K562 (cell line): Measurements from ENCODE around the gene TRIM47. TPM values are rescaled to one million over a fixed set of nuclear protein-coding genes. Genes with fewer than 3 reads are reported as not detected.

Experiments
- ATAC-seq: fragments of 200-7000 bp; cut with Tn5 transposase; 3 replicates; pipeline ENCODE4 v1.9.1; 2020; ENCODE audit warnings: moderate library complexity
- BruUV-seq: library from RNA; stranded (reverse); fragments of 400-500 nt; replicated peaks from 2 replicates; lab custom pipeline; 2021; lab: Mats Ljungman, UMichigan
- CTCF ChIA-PET: fragments of 300-600 bp; formaldehyde crosslinking; extraction: SDS; loops from one replicate; lab custom pipeline; 2021; ENCODE audit warnings: low intra/inter-chr PET ratio; lab: Yijun Ruan, JAX
- POLR2A ChIA-PET: fragments of 300-600, 350-650 bp; sonication (Branson Sonifier 250); formaldehyde crosslinking; extraction: SDS; loops from one replicate; lab custom pipeline; 2021; ENCODE audit warnings: antibody characterized with exemption, inconsistent platforms; lab: Yijun Ruan, JAX
- DNase-seq, 4 experiments: peaks; one replicate each; pipeline versions ENCODE4 v3.0.0 to v3.0.0-alpha.2; 2011 to 2018; ENCODE audit warnings: low spot score in 3 of 4, mixed read lengths in 3 of 4; ENCODE audit errors: extremely low read depth in 1 of 4
- FAIRE-seq: peaks from 2 replicates; lab custom pipeline; 2011; peaks lifted over from hg19 to GRCh38; lab: Jason Lieb, UNC
- H2AFZ ChIP-seq: 2 replicates; pipeline ENCODE4 v1.6.0; 2011; ENCODE audit warnings: low read depth, low read length, control low read depth, inconsistent platforms
- H3K27ac ChIP-seq: fragments of 200-600 bp; 3 replicates; pipeline ENCODE4 v1.8.0; 2011; ENCODE audit warnings: low read depth, mild to moderate bottlenecking, control low read depth, inconsistent platforms, low read length, moderate library complexity, mixed read lengths; ENCODE audit errors: extremely low read depth
- H3K27me3 ChIP-seq, 2 experiments: fragments of 300-600 bp in 1 of 2; 2 replicates in 1 of 2; 3 replicates in 1 of 2; pipeline versions ENCODE4 v1.6.0 to v1.8.0; 2011; ENCODE audit warnings: inconsistent platforms in 2 of 2, low read length in 2 of 2, mild to moderate bottlenecking in 1 of 2, mixed read lengths in 1 of 2, moderate library complexity in 1 of 2; ENCODE audit not compliant: control insufficient read depth in 2 of 2, insufficient read depth in 2 of 2
- H3K36me3 ChIP-seq: fragments of 300-600 bp; 3 replicates; pipeline ENCODE4 v1.8.0; 2011; ENCODE audit warnings: mild to moderate bottlenecking, low read length, inconsistent platforms; ENCODE audit not compliant: control insufficient read depth, insufficient read depth
- H3K4me1 ChIP-seq, 2 experiments: fragments of 200-600 bp in 1 of 2; replicated peaks in 1 of 2; 2 replicates in 1 of 2; 3 replicates in 1 of 2; pipeline versions ENCODE4 v1.5.1 to v1.8.0; 2011; ENCODE audit warnings: inconsistent platforms in 2 of 2, low read length in 2 of 2, mild to moderate bottlenecking in 1 of 2, mixed read lengths in 1 of 2, moderate library complexity in 1 of 2; ENCODE audit not compliant: control insufficient read depth in 2 of 2, insufficient read depth in 2 of 2
- H3K4me2 ChIP-seq: 2 replicates; pipeline ENCODE4 v1.6.1; 2011; ENCODE audit warnings: low read length, control low read depth, inconsistent platforms, mixed read lengths; ENCODE audit not compliant: insufficient read depth
- H3K4me3 ChIP-seq: fragments of 200-600 bp; sonication (generic), shearing (Covaris generic); 2 replicates; pipeline ENCODE4 v1.5.1; 2016; ENCODE audit warnings: control low read depth, inconsistent platforms
- H3K79me2 ChIP-seq: fragments of 200-600 bp; 3 replicates; pipeline ENCODE4 v1.8.0; 2011; ENCODE audit warnings: low read length, inconsistent platforms; ENCODE audit not compliant: control insufficient read depth, insufficient read depth
- H3K9ac ChIP-seq, 2 experiments: 2 replicates each; pipeline versions ENCODE4 v1.6.0 to v1.6.1; 2011; ENCODE audit warnings: low read depth in 2 of 2, low read length in 2 of 2, control low read depth in 1 of 2, inconsistent platforms in 1 of 2, mild to moderate bottlenecking in 1 of 2, mixed read lengths in 1 of 2; ENCODE audit not compliant: insufficient read depth in 1 of 2
- H3K9me1 ChIP-seq: one replicate; pipeline ENCODE4 v1.6.0; 2011; ENCODE audit warnings: inconsistent platforms, mild to moderate bottlenecking, low read length, moderate library complexity; ENCODE audit not compliant: control insufficient read depth, insufficient read depth
- H3K9me3 ChIP-seq: replicated peaks from 2 replicates; pipeline ENCODE4 v1.5.1; 2011; ENCODE audit warnings: low read depth, low read length, inconsistent platforms; ENCODE audit not compliant: control insufficient read depth, insufficient read depth
- H4K20me1 ChIP-seq: replicated peaks from 2 replicates; pipeline ENCODE4 v1.6.1; 2011; ENCODE audit warnings: low read length, inconsistent platforms, mixed read lengths; ENCODE audit not compliant: control insufficient read depth, insufficient read depth
- C11orf30 ChIP-seq: fragments of 450-650 bp; IDR thresholded peaks from 2 replicates; pipeline ENCODE4 v1.6.1; 2016; ENCODE audit warnings: low read depth, mild to moderate bottlenecking
- CBFA2T3 ChIP-seq: fragments of 450-650 bp; IDR thresholded peaks from 2 replicates; pipeline ENCODE4 v1.6.1; 2017
- GTF2E2 ChIP-seq: fragments of 200-800 bp; sonication (Bioruptor generic); IDR thresholded peaks from 2 replicates; pipeline ENCODE4 v1.6.1; 2016; ENCODE audit warnings: missing genetic modification characterization, missing compliant biosample characterization
- HDAC2 ChIP-seq: fragments of 450-650 bp; IDR thresholded peaks from 2 replicates; pipeline ENCODE4 v1.6.1; 2016; ENCODE audit warnings: mild to moderate bottlenecking
- HDAC8 ChIP-seq: fragments of 450-650 bp; IDR thresholded peaks from 2 replicates; pipeline ENCODE4 v1.6.1; 2016; ENCODE audit warnings: mild to moderate bottlenecking, missing genetic modification characterization, moderate library complexity, missing compliant biosample characterization
- NFIC ChIP-seq: fragments of 450-650 bp; IDR thresholded peaks from 2 replicates; pipeline ENCODE4 v1.6.1; 2017; ENCODE audit warnings: mild to moderate bottlenecking, inconsistent platforms
- RNF2 ChIP-seq: sonication (generic); IDR thresholded peaks from 2 replicates; pipeline ENCODE4 v1.6.1; 2016
- SMARCB1 ChIP-seq: IDR thresholded peaks from 2 replicates; pipeline ENCODE4 v1.6.1; 2011; ENCODE audit warnings: improper control_type of control experiment, low read depth; ENCODE audit not compliant: insufficient read length
- TCF3 ChIP-seq: sonication (generic); formaldehyde crosslinking; IDR thresholded peaks from 2 replicates; pipeline ENCODE4 v1.4.0; 2020; ENCODE audit warnings: mild to moderate bottlenecking, missing genetic modification reagents
- YY1 ChIP-seq, 3 experiments: IDR thresholded peaks; 2 replicates each; pipeline ENCODE4 v1.6.1; 2011; ENCODE audit warnings: low read length in 2 of 3, mild to moderate bottlenecking in 2 of 3, moderate library complexity in 2 of 3, borderline replicate concordance in 1 of 3, control low read depth in 1 of 3, low read depth in 1 of 3; ENCODE audit not compliant: insufficient read depth in 3 of 3, insufficient replicate concordance in 2 of 3, control insufficient read depth in 1 of 3, insufficient read length in 1 of 3; ENCODE audit errors: extremely low read depth in 1 of 3
- ZNF239 ChIP-seq: fragments of 250-450 bp; sonication (Bioruptor Pico); IDR thresholded peaks from 2 replicates; pipeline ENCODE4 v1.4.0; 2020; ENCODE audit warnings: mild to moderate bottlenecking
- ZNF507 ChIP-seq: conservative IDR thresholded peaks from 2 replicates; pipeline ENCODE4 v1.6.1; 2017; ENCODE audit warnings: missing genetic modification characterization, missing compliant biosample characterization
- ZNF586 ChIP-seq: fragments of 450-650 bp; formaldehyde crosslinking; conservative IDR thresholded peaks from 2 replicates; pipeline ENCODE4 v1.4.0; 2020; ENCODE audit warnings: mild to moderate bottlenecking, moderate library complexity
- ZNF696 ChIP-seq: fragments of 250-450 bp; sonication (Bioruptor Pico); conservative IDR thresholded peaks from 2 replicates; pipeline ENCODE4 v1.4.0; 2020; ENCODE audit warnings: mild to moderate bottlenecking, moderate library complexity
- WGBS: fragments of 100-300 bp; shearing (Covaris generic); methylation state at CpG from one replicate; pipeline ENCODE4 v1.1.6; 2016; ENCODE audit warnings: low coverage, mixed read lengths; ENCODE audit not compliant: insufficient coverage; ENCODE audit errors: missing lambda C conversion rate; 5-methylcytosine and 5-hydroxymethylcytosine counted together
- in situ Hi-C: fragments of 300-500 bp; cut with MboI; formaldehyde crosslinking; loops from 4 replicates; pipeline ENCODE4 v1.15.0; 2018; ENCODE audit warnings: inconsistent platforms, mixed read lengths
- intact Hi-C: fragments of 100-400 bp; cut with micrococcal nuclease; formaldehyde crosslinking; loops from 2 replicates; pipeline ENCODE4 v1.14.2; 2022
- polyA plus RNA-seq, 8 experiments: library from polyadenylated mRNA; depleted of rRNA in 4 of 8; stranded (reverse) in 5 of 8; unstranded in 3 of 8; fragments of >200 nt; fragmentation: Nextera tagmentation in 2 of 8; fragmentation: Illumina TruSeq in 1 of 8; extraction: Ambion mirVana in 2 of 8; extraction: Trizol in 1 of 8; gene quantifications; 2 replicates each; pipeline versions ENCODE4 v1.2.1 to v1.2.3, GENCODE V29; 2011 to 2014; ENCODE audit warnings: inconsistent platforms in 1 of 8, missing spikeins in 1 of 8
- total RNA-seq, 7 experiments: library from RNA; depleted of rRNA in 6 of 7; stranded (reverse); fragments of >200 nt in 6 of 7; fragmentation: Illumina TruSeq in 2 of 7; extraction: Trizol in 2 of 7; gene quantifications; 2 replicates each; pipeline versions ENCODE4 v1.2.1 to v1.2.3, GENCODE V29; 2011 to 2021; ENCODE audit warnings: low replicate concordance in 1 of 7
- TF ChIP-seq, protein P1 (sequence below): IDR thresholded peaks from 2 replicates; pipeline ENCODE4 v1.6.1; 2012; ENCODE audit warnings: low read depth, low read length, improper control_type of control experiment, borderline replicate concordance
- TF ChIP-seq, protein P2 (sequence below): sonication (generic); formaldehyde crosslinking; IDR thresholded peaks from 2 replicates; pipeline ENCODE4 v1.8.1; 2023; ENCODE audit warnings: mild to moderate bottlenecking, missing genetic modification reagents

TRIM47 gene
- total and polyA plus RNA-seq, 9 of the 15 experiments (the other 6 are each of a cell fraction or from before 2014, with no cell fraction given): 0.56 to 6.1 (median 3.2) TPM

DNA sequence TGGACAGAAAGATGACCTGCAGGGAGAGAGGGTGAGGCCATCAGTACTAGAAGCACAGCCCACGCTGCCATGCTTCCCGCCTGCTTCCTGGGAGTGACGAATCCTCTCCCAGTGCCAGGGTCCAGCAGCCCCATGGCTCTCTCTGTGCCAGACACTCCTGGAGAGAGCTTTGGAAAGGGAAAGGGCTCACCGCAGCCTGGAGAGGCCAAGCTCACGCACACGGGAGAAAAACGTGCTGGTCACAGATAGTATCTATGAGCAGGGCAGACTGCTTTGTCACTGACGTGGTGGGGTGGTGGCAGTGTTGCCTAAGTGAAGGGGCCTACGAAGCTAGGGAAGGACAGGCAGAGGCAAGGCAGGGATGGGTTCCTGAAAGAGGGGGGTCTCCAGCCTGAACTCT is 28.7 kb downstream of the TRIM47 start (continued):
- TF ChIP-seq, protein P1, sequence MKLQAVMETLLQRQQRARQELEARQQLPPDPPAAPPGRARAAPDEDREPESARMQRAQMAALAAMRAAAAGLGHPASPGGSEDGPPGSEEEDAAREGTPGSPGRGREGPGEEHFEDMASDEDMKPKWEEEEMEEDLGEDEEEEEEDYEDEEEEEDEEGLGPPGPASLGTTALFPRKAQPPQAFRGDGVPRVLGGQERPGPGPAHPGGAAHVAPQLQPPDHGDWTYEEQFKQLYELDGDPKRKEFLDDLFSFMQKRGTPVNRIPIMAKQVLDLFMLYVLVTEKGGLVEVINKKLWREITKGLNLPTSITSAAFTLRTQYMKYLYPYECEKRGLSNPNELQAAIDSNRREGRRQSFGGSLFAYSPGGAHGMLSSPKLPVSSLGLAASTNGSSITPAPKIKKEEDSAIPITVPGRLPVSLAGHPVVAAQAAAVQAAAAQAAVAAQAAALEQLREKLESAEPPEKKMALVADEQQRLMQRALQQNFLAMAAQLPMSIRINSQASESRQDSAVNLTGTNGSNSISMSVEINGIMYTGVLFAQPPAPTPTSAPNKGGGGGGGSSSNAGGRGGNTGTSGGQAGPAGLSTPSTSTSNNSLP: no peak
- peak; percentile 57 for TF ChIP-seq C11orf30
- TF ChIP-seq, all 486 proteins: peak for 41

DNA sequence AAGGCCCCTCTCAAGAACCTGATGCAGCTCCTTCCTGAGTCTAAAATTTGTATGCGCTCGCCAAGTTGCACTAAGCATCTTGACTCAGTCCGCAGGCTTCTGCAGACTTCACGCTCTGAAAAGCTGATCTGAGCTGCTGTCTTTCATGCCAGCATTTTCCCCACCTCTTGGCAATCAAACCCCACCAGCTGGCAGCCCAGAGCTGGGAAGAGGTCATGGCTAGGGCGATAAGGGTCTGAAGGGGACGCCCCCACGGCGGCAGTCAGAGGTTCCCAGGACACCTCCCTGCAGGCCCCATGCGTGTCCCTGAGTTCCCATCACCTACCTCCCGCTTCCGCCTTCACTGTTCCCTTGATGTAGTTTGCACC is 29.1 kb downstream of the TRIM47 start:
- no peaks in the 10 kb centered on the region for H4K20me1 ChIP-seq
- peak; percentile 44 to 68 (median 57) for DNase-seq
- intact Hi-C loops: loop anchor here (5.0 kb wide), 2 partner anchors 72 to 87 kb away; a partner anchor contains a TSS
- ChIA-PET POLR2A (interaction anchor here (0.6 to 8.5 kb wide), 5 partner anchors 9 to 150 kb away, joined by 3 to 145 read pairs (median 5); a partner anchor contains a TSS), CTCF (no interaction called here)
- peak overlapping the region; percentile 46 for H3K27ac ChIP-seq
- peaks cover 39 to 67% of the 10 kb centered on the region in 2 experiments for H3K4me1 ChIP-seq
- H3K4me3 ChIP-seq: no peak overlapping the region
- no peaks in the 10 kb centered on the region for H3K9me1 ChIP-seq
- no peak for FAIRE-seq
- H3K9me3 ChIP-seq: no peaks in the 10 kb centered on the region
- WGBS: 44% methylated on average over 11 of the region's 11 CpGs
- H2AFZ ChIP-seq: no peak overlapping the region; the same call in 1 of the 2 replicates
- in situ Hi-C loops: no loop called here
- H3K79me2 ChIP-seq: peaks cover 34% of the 10 kb centered on the region
- H3K36me3 ChIP-seq: peaks cover 57% of the 10 kb centered on the region
- H3K9ac ChIP-seq: peak overlapping the region; percentile 29 to 87
- peak overlapping the region; percentile 60 for H3K4me2 ChIP-seq
- H3K27me3 ChIP-seq: no peaks in the 10 kb centered on the region
- BruUV-seq: no TSS peak
- ATAC-seq: no peak
- TF ChIP-seq ZNF239 (CRISPR knock-in tag): no peak
- no peak for TF ChIP-seq GTF2E2 (tag)
- peak; percentile 63 for TF ChIP-seq TCF3 (CRISPR knock-in tag)
- no peak for TF ChIP-seq YY1 (IDR thresholded peaks at IDR 0.05; ENCODE audit: borderline replicate concordance in 1 of 3, control insufficient read depth in 1 of 3, extremely low read depth in 1 of 3, insufficient read depth in 3 of 3, insufficient read length in 1 of 3, insufficient replicate concordance in 2 of 3, low read depth in 1 of 3, low read length in 2 of 3)
- TF ChIP-seq SMARCB1: no peak
- TF ChIP-seq HDAC2: no peak
- TF ChIP-seq ZNF507: no peak
- no peak for TF ChIP-seq RNF2
- no peak for TF ChIP-seq ZNF586 (CRISPR knock-in tag)
- TF ChIP-seq, protein P2, sequence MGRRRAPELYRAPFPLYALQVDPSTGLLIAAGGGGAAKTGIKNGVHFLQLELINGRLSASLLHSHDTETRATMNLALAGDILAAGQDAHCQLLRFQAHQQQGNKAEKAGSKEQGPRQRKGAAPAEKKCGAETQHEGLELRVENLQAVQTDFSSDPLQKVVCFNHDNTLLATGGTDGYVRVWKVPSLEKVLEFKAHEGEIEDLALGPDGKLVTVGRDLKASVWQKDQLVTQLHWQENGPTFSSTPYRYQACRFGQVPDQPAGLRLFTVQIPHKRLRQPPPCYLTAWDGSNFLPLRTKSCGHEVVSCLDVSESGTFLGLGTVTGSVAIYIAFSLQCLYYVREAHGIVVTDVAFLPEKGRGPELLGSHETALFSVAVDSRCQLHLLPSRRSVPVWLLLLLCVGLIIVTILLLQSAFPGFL (CRISPR knock-in tag): no peak
- TF ChIP-seq NFIC: no peak
- TF ChIP-seq CBFA2T3: peak; percentile 62
- no peak for TF ChIP-seq ZNF696 (CRISPR knock-in tag)
- TF ChIP-seq HDAC8 (tag): no peak
